AG08395 (cell line): Measurements from ENCODE around the gene RAPGEF4.
A peak's percentile ranks its signal among the peaks of the same experiment; 100 is the strongest.

Experiments used
- DNase-seq: peaks from one replicate; pipeline ENCODE4 v3.0.0; 2012; ENCODE audit warnings: mixed read lengths, low spot score

The RAPGEF4 gene

GRCh38 chr2:172938713-172939375 lies 203.2 kb downstream of the RAPGEF4 start:
- no peak for DNase-seq

GRCh38 chr2:172943539-172943938 lies 207.9 kb downstream of the RAPGEF4 start:
- no peak for DNase-seq

GRCh38 chr2:172944022-172944793 lies 208.6 kb downstream of the RAPGEF4 start:
- DNase-seq = no peak

- DNase-seq = no peak
Observed at GRCh38 chr2:172944794-172945509, 209.3 kb downstream of the RAPGEF4 start.

GRCh38 chr2:172945510-172945850 lies 209.8 kb downstream of the RAPGEF4 start:
- no peak for DNase-seq

GRCh38 chr2:172947461-172948153 lies 212.0 kb downstream of the RAPGEF4 start:
- DNase-seq = no peak

GRCh38 chr2:172949522-172949921 lies 213.9 kb downstream of the RAPGEF4 start:
- no peak for DNase-seq

GRCh38 chr2:172950565-172950964 lies 214.9 kb downstream of the RAPGEF4 start:
- DNase-seq = no peak

GRCh38 chr2:172951554-172951953 lies 215.9 kb downstream of the RAPGEF4 start:
- DNase-seq = no peak

GRCh38 chr2:172953411-172953810 lies 217.8 kb downstream of the RAPGEF4 start:
- no peak for DNase-seq

GRCh38 chr2:172953970-172954852 lies 218.6 kb downstream of the RAPGEF4 start:
- DNase-seq = no peak

- DNase-seq = no peak
Observed at GRCh38 chr2:172955587-172955986, 219.9 kb downstream of the RAPGEF4 start.

- DNase-seq = no peak
Observed at GRCh38 chr2:172957734-172958133, 222.1 kb downstream of the RAPGEF4 start.

GRCh38 chr2:172962082-172962481 lies 226.4 kb downstream of the RAPGEF4 start:
- DNase-seq = no peak

GRCh38 chr2:172962824-172963223 lies 227.2 kb downstream of the RAPGEF4 start:
- DNase-seq = no peak

GRCh38 chr2:172964511-172965139 lies 229.0 kb downstream of the RAPGEF4 start:
- peak; percentile 14 for DNase-seq

GRCh38 chr2:172965433-172966212 lies 230.0 kb downstream of the RAPGEF4 start:
- no peak for DNase-seq

- DNase-seq = no peak
Observed at GRCh38 chr2:172967036-172967982, 231.7 kb downstream of the RAPGEF4 start.

GRCh38 chr2:172968061-172968469 lies 232.4 kb downstream of the RAPGEF4 start:
- peak; percentile 40 for DNase-seq
